HG03045 (cell line): Measurements from ENCODE around the gene CPE.
"Not testable (repeated sequence)": the region's sequence is repeated elsewhere in the genome, so short reads cannot be mapped to it uniquely, and the experiment has no call there.

Experiments used
- ATAC-seq: cut with Tn5 transposase; IDR thresholded peaks from one replicate; pipeline ENCODE4 v1.9.1; 2021; ENCODE audit warnings: mild to moderate bottlenecking, moderate library complexity; ENCODE audit not compliant: unreplicated experiment

The CPE gene

DNA sequence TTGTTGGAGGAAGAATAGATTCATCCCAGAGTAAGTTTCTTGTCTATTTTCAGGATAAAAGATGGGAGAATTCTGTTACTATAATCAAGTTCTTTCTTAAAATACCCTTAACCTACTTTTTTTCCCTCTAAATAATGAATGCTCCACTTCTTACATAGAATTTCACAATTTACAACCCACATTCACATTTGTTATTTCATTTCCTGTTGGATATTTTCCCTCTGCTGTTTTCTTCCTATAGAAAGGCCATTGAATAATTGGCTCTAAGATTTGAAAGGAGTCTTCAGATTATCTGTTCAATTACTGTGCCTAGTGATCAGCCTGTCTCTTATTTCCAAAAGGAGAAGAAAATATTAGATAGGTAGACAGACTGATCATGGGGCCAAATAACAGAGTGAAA is 79.7 kb downstream of the CPE start:
- no peak for ATAC-seq

DNA sequence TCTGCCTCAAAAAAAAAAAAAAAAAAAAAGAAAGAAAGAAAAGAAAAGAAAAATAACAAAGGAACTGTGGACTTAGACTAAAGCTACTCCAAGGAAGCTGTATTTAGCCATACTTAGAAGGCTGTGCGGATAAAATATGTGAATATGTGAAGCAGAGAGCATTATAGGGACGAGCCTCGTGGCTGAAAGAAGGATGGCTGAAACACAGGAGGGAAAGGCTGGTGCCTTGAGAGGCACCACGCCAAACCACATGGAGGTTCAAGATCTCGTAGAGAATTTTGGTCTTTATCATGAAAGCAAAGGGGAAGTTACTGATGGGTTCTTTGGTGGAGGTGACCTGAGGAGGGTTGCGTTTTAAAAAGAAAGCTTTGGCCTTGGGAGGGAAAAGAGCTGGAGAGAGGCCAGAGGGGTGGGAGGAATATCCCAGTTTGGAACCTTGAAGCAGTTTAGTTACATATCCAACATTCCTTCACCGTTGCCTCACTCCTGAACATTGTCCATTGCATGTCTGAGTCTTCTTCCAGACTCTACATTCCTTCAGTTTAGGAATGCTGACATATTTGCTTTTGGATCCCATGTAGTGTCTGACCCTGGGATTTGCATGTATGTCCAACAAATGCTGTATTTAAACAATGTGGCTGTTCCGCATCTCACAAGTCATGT is 82.5 kb downstream of the CPE start:
- no peak for ATAC-seq

DNA sequence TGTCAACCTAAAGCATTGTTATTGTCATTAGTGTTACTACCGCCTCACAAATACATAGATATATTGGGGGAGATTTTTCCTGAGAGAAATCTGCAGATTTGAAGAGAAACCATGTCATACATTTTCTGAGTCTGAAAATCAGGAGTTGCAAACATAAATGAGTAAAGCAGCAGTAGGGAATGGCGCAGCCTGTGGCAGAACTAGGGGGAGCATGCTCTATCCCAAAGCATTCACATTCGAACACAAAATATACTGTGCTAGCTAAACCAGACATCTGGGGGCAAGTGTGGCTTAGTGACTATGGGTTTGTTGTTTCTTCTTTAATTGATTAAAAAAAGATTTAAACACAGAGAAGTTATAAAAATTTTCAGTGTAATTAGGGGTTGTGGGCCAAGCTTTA is 83.2 kb downstream of the CPE start:
- no peak for ATAC-seq

GRCh38 chr4:165464376-165464775 is 85.6 kb downstream of the CPE start:
- no peak for ATAC-seq

DNA sequence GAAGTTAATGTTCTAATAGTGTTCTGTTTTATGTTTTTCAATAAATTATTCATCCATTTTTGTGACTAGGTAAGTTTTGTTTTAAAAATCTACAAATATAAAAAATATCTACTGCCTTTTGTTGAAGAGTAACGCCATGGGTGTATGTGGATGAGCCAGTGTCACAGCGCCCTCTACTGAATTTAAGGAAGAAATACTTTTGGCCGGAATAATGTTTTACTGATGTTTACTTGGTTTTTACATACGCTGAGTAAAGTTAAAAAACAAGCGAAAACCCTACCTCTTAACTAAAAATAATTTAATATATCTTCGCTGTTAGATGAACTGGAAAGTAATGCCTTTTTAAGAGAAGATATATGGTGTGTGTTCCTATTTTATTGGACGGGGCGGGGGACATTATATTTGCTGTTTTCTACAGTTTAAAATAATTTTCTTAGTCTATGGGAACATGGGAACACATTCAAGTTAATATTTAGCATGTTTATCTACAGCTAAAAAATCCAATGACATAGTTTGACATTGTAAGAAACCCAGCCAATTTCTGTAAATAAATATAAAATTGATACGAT is 86.1 kb downstream of the CPE start:
- ATAC-seq: no peak

GRCh38 chr4:165470009-165470408 is 91.2 kb downstream of the CPE start:
- no peak for ATAC-seq

DNA sequence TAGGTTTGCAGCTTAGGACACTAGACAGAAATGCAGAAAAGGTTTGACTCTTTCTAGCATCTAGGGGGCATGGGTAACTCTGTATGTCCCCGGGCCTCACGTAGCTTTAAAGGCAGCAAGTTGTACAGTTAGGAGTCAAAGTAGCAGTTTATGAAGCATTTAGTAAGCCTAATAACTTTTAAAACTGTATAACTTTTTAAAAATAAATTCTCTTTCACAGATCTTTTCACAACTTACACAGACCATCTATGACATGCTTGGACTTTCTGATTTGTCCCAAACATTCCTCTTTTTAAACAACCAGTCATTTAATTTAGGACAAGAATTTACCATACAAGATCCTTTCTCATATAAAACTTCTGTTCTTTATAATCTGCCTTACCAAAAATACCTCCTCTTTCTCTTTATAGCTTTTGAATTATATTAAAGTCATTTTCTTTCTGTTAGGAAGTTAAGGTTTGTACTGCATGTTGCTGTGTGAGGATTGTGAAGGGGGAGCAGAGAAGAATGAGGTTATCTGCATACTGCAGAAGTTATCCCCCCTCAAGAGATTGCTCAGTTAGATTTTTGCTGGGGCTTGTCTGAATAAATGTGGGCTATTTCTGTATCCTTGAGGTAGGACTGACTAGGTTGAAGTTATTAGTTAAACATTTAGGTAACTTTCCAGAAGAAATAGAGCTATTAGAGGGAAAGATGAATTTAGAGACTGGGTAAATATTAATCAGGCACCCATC is 94.3 kb downstream of the CPE start:
- ATAC-seq: no peak

- no peak for ATAC-seq
These were observed 96.2 kb downstream of the CPE start for GRCh38 chr4:165474784-165475705.

DNA sequence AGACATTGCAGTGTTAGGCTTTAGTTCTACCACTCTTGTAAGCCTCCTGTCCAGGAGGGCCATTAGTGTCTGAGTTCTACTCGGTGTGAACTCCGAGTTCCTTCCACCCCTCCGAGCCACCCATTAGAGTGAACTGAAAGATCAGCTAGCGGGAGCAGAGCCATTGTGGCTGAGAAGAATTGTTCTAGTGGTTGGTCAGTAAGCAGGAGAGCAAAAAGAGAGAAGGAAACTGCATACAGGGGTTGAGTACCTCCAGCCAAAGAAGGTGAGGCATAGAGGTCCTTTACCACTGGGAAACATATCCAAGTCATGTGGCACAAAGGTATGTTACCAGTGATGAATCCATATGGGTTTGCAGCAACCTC is 96.9 kb downstream of the CPE start:
- ATAC-seq: no peak

- no peak for ATAC-seq
These were observed 97.6 kb downstream of the CPE start for GRCh38 chr4:165476214-165477098.

DNA sequence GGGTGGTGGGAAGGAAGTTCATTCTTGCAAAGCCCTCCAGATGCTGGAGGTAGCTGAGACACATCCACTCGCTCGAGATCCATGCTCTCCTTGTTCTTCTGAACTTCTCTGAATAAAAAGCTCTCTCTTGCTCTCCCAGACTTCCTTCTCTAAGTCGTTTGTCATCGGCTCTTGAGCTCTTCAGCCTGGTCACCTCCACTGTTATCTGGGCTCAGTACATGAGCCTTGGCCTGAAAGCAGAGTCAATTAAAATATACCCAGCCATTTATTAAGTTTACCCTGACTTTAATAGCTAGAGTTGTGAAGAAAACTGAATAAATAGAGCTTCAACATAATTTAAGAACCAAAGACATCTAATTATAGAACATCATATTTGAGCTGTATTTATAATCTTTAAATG is 99.0 kb downstream of the CPE start:
- ATAC-seq: no peak

DNA sequence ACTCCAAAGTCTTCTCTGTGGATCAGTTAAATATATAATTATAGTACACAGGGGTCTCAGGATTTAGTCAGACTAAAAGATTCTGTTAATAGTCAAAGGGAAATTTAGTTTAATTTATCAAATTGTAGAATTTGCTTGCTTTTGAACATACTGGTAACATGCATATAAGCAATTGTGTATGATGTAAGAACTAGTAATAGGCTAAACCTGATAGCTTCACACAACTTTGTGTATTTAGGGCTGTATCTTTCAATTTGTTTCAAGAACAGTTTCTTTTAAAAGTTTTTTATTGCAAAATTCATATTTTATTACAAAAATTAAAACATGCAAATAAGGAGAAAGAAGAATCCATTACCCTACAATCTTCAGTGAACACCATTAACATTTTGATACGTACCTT is 99.5 kb downstream of the CPE start:
- no peak for ATAC-seq

- ATAC-seq: no peak
These were observed 102.4 kb downstream of the CPE start for GRCh38 chr4:165481053-165481835.

- no peak for ATAC-seq
These were observed 111.0 kb downstream of the CPE start for GRCh38 chr4:165489786-165490185.

- ATAC-seq: not testable (repeated sequence)
These were observed 113.8 kb downstream of the CPE start for GRCh38 chr4:165492583-165492982.

- peak; percentile 97 for ATAC-seq
These were observed 114.6 kb downstream of the CPE start for GRCh38 chr4:165493359-165493758.

- ATAC-seq: no peak
These were observed 124.4 kb downstream of the CPE start for GRCh38 chr4:165502916-165503907.

DNA sequence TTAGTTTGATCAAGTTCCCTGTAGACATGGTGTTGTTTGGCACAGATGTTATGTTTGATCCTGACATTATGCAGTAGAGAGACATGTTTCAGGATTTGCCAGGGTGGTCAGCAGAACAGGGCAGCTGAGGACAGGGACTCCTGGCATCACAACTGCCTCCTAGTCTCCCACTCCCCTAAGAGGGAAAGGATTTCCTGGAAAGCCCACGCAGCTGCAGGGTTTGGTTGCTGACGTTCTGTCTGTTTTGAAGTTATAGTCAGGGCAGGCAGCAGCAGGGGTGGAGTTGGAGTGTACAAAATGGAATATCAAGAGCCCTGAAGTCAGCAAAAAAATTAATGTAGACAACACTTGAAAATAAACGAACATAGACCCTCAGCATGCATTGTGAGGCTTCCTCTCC is 125.4 kb downstream of the CPE start:
- ATAC-seq: no peak
